Pulmonary artery endothelial cell (primary cell): ENCODE results near the gene OLFML3. TPM values are rescaled to one million over a fixed set of nuclear protein-coding genes. Genes with fewer than 3 reads are reported as not detected.
"Not testable (repeated sequence)": the region's sequence is repeated elsewhere in the genome, so short reads cannot be mapped to it uniquely, and the experiment has no call there.

Source experiments
- DNase-seq: peaks from one replicate; pipeline ENCODE4 v3.0.0-alpha.2; 2011; ENCODE audit warnings: low read depth, low spot score
- total RNA-seq: library from RNA; depleted of rRNA; stranded (reverse); fragments of >200 nt; gene quantifications from 2 replicates; pipeline ENCODE4 v1.2.3, GENCODE V29; 2014

The OLFML3 gene
- total RNA-seq, 1 donor from 2014 or later, result 0.86 TPM

DNA sequence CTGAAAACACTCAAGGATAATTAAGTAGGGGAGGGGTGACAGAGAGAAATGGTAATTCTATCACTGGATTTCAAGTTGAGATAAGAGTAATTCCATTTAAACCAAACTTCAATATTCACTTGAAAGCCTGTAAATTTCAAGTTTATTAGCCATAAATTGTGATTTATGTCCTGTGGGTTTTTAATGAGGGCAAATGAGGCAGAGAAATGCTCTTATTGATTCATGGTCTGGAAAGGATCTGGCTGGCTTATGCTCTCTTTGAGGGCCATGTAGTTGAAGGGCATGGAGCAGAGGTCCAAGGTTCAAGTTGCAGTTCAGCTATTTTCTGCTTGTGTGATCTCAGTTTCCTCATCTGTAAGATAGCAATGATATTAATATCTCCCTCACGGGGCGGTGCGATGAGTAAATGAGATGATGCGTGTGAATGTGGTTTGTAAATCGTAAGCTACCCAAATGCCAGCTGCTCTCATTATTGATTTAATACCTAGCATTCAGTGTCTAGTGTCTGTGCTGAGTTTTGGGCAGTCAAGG, 12.3 kb downstream of the OLFML3 start:
- DNase-seq, result no peak

DNA sequence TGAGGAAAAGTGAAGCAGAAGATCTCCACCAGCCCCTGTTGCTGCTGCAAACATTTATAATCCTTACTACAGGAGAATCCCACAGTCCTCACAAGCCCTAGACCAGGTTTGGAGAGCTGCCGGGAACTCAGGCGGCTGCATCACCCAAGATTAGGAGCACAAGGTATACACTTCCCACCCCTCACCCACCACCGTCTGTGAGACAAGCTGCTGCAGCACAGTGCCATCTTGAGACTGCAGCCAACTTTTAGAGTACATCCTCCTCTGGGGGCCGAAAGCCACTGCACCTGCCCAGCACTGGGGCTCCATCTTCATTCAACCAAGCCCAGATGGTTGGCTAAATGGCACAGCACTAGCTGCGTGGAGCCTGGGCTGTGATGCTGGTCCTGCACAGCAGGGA, 13.8 kb downstream of the OLFML3 start:
- no peak for DNase-seq

DNA sequence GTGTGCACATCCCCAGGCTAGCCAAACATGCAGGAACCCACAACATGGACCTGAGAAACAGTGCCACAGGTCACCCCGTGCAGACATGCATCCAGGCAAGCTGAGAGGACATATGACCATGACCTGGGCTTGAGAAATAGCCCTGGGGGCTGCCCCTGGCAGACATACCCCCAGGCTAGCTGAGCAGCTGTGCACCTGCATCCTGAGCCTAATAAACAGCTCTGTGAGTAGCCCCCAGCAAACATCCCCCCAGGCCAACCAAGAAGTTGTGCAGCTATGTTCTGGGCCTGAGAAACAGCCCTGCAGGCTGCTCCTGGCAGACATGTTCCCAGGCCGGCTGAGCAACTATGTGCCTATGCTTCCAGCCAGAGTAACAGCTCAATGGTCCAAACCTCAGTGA, 14.5 kb downstream of the OLFML3 start:
- DNase-seq, result no peak

GRCh38 chr1:113995382-113995781, 16.1 kb downstream of the OLFML3 start:
- no peak for DNase-seq

- DNase-seq, result no peak
These were observed 19.1 kb downstream of the OLFML3 start for GRCh38 chr1:113998361-113998760.

GRCh38 chr1:113999233-113999632, 20.0 kb downstream of the OLFML3 start:
- no peak for DNase-seq

DNA sequence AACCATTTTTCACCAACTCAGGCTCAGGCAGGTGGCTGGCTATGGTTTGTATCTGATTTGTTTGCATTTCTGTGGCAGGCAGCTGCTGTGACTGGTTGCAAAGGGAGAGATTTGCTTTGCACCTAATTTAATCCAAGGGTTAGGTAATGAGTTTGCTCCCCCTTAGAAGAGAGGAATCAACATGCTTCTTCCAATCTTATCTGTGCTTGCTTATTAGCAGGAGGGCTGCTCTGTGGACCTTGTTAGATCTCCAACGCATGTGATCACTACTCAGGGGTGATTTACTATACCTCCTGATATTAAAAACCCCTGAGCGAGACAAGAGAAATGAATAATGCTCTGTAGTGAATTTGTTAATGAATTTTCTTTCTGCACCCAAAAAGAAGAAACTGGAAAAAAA, 20.5 kb downstream of the OLFML3 start:
- DNase-seq, result no peak

DNA sequence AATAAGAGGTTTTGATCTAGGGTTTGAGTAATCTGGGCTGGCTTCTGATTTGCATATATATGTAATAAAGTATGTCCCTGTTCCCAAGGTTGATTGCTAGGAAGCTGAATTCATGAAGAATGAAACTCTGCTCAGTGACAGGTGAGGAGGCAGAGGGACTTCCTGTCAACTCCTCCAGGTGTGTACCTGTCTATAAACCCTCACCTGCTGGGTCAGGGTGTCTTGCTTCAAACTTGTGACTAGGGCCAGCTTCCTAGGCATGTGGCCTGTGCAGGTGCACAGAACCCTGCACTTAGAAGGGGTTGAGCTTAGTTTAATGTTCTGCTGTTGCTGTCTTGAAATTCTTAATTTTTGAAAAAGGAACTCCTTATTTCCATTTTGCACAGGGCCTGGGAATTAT, 21.1 kb downstream of the OLFML3 start:
- DNase-seq, result no peak

DNA sequence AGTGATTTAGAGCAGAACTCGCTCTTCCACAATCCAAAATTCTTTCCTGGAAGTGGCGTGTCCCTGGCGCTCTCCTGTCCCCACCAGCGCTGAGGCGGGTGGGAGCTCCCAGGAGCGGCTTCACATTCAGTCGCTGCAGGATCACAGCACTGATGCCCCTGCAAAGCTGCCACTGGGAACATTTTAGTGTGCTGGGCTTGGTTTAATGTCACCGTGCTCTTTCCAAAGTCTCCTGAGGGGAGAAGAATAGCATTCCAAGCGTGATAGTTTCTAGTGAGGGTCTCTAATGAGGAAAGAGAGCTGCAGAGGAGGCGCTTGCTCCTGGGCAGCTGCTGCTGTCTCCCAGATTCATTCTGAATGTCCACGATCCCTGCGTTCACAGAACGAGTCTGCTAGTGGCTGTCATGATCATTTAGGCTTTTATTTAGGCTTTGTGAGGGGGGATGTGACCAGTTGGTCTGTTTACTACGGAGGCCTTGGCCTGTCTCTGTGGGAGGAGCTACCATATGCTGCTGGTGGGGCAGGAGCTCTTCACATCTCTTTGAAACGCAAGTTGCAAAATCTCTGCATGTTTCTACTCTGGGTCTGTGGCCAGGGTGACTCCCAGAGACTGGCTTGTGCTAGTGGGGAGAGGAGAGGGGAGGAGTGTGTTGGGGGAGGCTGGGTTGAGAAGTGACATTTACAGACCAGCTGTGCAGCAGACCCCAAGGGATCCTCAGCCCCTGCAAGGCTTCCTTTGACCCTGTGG, 23.4 kb downstream of the OLFML3 start:
- DNase-seq, result no peak

DNA sequence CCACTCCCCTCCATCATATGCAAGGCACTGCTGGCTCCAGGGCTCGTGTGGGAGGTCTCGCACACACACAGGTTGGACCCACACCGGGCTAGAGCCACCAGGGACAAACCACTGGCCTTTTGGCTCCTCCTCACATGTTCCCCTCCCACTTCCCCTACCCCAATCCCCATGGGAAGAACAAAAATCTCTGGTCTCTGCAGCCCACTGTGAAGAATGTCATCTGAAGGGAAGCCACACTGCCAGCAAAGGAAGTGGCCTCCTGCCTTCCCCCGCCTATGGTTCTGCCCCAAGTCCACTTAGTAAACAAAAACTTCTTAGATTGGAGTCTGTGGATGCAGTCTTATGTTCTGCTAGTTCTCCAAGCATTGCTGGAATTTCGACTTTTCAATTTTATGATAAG, 24.2 kb downstream of the OLFML3 start:
- no peak for DNase-seq

- not testable (repeated sequence) for DNase-seq
These were observed 27.6 kb downstream of the OLFML3 start for GRCh38 chr1:114006825-114007224.

DNA sequence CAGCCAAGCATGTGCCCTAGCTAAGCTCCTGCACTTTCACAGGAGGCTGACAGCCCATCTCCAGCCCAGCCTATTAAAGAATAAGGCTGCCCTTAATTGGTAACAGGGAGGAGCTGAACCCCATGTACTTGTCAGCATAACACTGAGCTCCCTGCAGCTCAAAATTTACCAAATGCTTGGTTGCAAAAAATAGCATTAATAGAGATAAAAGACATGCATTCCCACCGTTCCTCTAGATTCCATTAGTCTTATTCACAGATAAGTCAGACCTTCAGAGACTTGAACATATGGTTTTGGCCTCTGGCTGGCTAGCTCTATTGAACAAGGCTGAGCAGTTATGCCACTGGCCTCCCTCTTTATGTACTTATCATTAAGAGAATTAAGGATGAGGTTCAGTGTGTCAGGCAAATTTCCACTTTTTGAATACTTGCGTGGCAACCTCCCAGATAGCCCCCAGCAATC, 29.2 kb downstream of the OLFML3 start:
- DNase-seq, result no peak

DNA sequence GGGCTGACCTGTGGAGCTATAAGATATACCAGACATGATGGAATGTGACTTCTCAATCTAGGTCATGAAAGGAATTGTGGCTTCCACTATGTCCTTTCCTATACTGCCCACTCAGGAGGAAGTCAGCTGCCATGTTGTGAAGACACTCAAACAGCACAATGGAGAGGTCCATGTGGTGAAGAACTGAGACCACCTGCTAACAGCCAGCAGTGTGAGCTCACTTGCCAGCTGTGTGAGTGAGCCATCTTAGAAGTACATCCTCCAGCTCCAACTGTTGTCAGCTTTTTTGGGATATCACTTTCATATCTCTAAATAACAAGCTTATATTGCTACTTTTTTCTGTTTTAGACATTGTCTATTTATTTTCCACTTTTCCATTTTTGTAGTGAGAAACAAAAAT, 29.7 kb downstream of the OLFML3 start:
- DNase-seq, result no peak

DNA sequence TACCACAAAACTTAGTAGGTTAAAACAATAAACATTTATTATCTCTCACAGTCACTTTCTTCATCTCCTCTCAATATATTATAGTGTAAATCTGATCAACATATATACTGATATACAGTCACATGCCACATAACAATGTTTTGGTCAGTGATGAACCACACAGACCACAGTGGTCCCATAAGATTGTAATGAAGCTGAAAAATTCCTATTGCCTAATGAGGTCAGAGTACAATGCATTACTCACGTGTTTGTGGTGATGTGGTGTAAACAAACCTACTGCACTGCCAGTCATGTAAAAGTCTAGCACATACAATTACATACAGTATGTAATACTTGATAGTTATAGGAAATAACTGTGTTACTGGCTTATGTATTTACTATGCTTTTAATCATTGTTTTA, 30.1 kb downstream of the OLFML3 start:
- DNase-seq, result no peak

GRCh38 chr1:114010433-114011184, 31.3 kb downstream of the OLFML3 start:
- no peak for DNase-seq

DNA sequence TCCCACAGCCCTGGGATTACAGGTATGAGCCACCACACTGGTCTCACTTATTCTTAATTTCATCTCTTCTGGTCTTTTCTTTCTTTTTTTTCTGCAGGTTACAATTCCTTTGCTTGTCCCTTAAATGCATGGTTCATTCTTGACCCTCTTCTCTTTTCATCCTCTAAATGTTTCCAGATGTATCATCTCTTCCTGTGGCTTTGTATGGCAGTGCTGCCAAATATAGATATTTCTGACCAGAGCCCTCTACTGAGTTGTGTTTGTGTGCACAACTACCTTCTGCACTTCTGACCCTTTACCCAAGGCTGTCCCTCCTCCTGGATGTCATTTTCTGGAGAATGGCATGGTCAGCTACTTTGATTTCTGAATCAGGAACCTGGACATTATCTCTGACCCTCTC, 32.5 kb downstream of the OLFML3 start:
- no peak for DNase-seq

GRCh38 chr1:114015075-114015474, 35.8 kb downstream of the OLFML3 start:
- no peak for DNase-seq

GRCh38 chr1:114019724-114020123, 40.5 kb downstream of the OLFML3 start:
- DNase-seq, result not testable (repeated sequence)

DNA sequence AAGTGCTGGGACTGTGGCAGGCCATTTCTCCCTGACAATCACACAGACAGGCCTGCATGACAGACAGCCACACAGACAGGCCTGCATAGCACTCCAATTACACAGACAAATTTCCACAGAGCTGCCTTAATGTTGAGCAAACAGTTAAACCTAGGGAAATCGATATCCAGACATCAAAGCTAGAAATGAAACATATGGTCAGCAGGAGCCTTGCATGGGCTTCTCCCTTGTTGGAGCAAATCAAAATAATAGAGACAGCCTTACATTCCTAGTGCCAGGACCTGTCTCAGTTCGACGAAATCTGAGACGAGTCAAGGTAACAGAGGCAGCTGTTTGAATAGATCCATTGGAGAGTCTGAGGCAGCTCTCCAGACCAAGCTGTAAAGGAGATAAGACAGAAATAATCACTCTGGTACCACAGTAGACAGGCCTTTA, 42.4 kb downstream of the OLFML3 start:
- no peak for DNase-seq

- no peak for DNase-seq
These were observed 43.6 kb downstream of the OLFML3 start for GRCh38 chr1:114022877-114023276.

- DNase-seq, result no peak
These were observed 44.1 kb downstream of the OLFML3 start for GRCh38 chr1:114023377-114023776.

GRCh38 chr1:114024049-114024448, 44.8 kb downstream of the OLFML3 start:
- DNase-seq, result no peak
